ENCODE data around the gene NLRC5. TPM values are rescaled to one million over a fixed set of nuclear protein-coding genes. Genes with fewer than 3 reads are reported as not detected.

NLRC5 gene
- total RNA-seq, 1 donor from 2014 or later, result 29.9 TPM

GRCh38 chr16:57118461-57119084 lies 129.2 kb downstream of the NLRC5 start:
- Histone ChIP-seq H3K9ac (ENCODE audit: low read length) (no peak overlapping the region), H3K36me3 (ENCODE audit: insufficient read depth, low read length) (no peaks in the 10 kb centered on the region), H3K4me3 (ENCODE audit: insufficient read depth, low read depth, low read length) (no peak overlapping the region), H3K27ac (ENCODE audit: low read depth, low read length) (no peak overlapping the region), H3K27me3 (ENCODE audit: insufficient read depth, low read length) (no peaks in the 10 kb centered on the region), H3K4me1 (ENCODE audit: insufficient read depth, low read length) (peaks cover 15% of the 10 kb centered on the region), H3K79me2 (ENCODE audit: insufficient read depth, low read length) (no peaks in the 10 kb centered on the region), H3K4me2 (ENCODE audit: low read length) (no peak overlapping the region), H3K9me3 (ENCODE audit: insufficient read depth, low read depth, low read length) (no peaks in the 10 kb centered on the region), H2AFZ (ENCODE audit: low read depth, low read length) (no peak overlapping the region), H4K20me1 (ENCODE audit: insufficient read depth, low read length) (peaks cover 9% of the 10 kb centered on the region)
- Mint-ChIP-seq H3K36me3 (ENCODE audit: low read depth, unreplicated experiment) (peaks cover 13% of the 10 kb centered on the region), H3K27ac (ENCODE audit: unreplicated experiment) (no peak overlapping the region), H3K4me3 (ENCODE audit: unreplicated experiment) (no peak overlapping the region), H3K27me3 (ENCODE audit: low read depth, unreplicated experiment) (no peaks in the 10 kb centered on the region), H3K9me3 (ENCODE audit: unreplicated experiment) (no peaks in the 10 kb centered on the region), H3K4me1 (ENCODE audit: low read depth, unreplicated experiment) (peaks cover 7% of the 10 kb centered on the region)
- DNase-seq (ENCODE audit: low read depth) (no peak), FAIRE-seq (no peak)
- no peak for TF ChIP-seq EZH2 (IDR thresholded peaks at IDR 0.05; ENCODE audit: insufficient read depth, low read length)
- no peak for TF ChIP-seq CTCF (IDR thresholded peaks at IDR 0.05; ENCODE audit: insufficient read depth, low read depth, low read length)

- Mint-ChIP-seq H3K4me3 (ENCODE audit: unreplicated experiment) (no peak overlapping the region), H3K27me3 (ENCODE audit: low read depth, unreplicated experiment) (no peaks in the 10 kb centered on the region), H3K9me3 (ENCODE audit: unreplicated experiment) (no peaks in the 10 kb centered on the region), H3K36me3 (ENCODE audit: low read depth, unreplicated experiment) (peaks cover 10% of the 10 kb centered on the region), H3K4me1 (ENCODE audit: low read depth, unreplicated experiment) (peaks cover 6% of the 10 kb centered on the region), H3K27ac (ENCODE audit: unreplicated experiment) (no peak overlapping the region)
- Histone ChIP-seq H4K20me1 (ENCODE audit: insufficient read depth, low read length) (no peaks in the 10 kb centered on the region), H3K4me2 (ENCODE audit: low read length) (no peak overlapping the region), H3K4me1 (ENCODE audit: insufficient read depth, low read length) (no peaks in the 10 kb centered on the region), H3K36me3 (ENCODE audit: insufficient read depth, low read length) (peaks cover 2% of the 10 kb centered on the region), H2AFZ (ENCODE audit: low read depth, low read length) (no peak overlapping the region), H3K27ac (ENCODE audit: low read depth, low read length) (no peak overlapping the region), H3K9ac (ENCODE audit: low read length) (no peak overlapping the region), H3K4me3 (ENCODE audit: insufficient read depth, low read depth, low read length) (no peak overlapping the region), H3K27me3 (ENCODE audit: insufficient read depth, low read length) (no peaks in the 10 kb centered on the region), H3K79me2 (ENCODE audit: insufficient read depth, low read length) (no peaks in the 10 kb centered on the region), H3K9me3 (ENCODE audit: insufficient read depth, low read depth, low read length) (no peaks in the 10 kb centered on the region)
- FAIRE-seq, result no peak
- DNase-seq (ENCODE audit: low read depth), result no peak
- TF ChIP-seq EZH2 (IDR thresholded peaks at IDR 0.05; ENCODE audit: insufficient read depth, low read length) (no peak), CTCF (IDR thresholded peaks at IDR 0.05; ENCODE audit: insufficient read depth, low read depth, low read length) (no peak)
These were observed 134.0 kb downstream of the NLRC5 start for GRCh38 chr16:57123216-57123973.
